Measurements from ENCODE around the gene LMOD3. TPM values are rescaled to one million over a fixed set of nuclear protein-coding genes. Genes with fewer than 3 reads are reported as not detected.

The LMOD3 gene
- total RNA-seq, 1 donor from 2014 or later = not detected

DNA sequence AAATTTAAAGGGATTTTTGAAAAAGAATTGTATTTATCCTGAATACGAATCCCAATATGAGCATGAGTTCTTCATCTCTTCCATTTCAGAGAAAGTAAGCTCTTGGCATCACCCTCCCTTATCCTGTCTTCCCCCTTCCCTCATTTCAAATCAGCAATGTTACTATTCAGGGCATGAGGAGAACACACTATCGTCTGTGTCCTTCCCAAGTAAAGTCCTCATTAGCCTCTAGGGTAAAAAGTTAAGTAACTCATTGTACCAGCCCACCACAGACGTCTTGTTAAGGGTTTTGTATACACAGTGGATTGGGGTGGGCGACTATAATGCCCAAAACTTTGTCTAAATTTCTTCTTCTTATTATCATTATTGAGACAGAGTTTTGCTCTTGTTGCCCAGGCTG is 22.8 kb downstream of the LMOD3 start:
- DNase-seq = no peak
- Mint-ChIP-seq H3K27me3 (ENCODE audit: unreplicated experiment) (no peaks in the 10 kb centered on the region), H3K4me1 (ENCODE audit: low read depth, unreplicated experiment) (no peaks in the 10 kb centered on the region), H3K4me3 (ENCODE audit: unreplicated experiment) (no peak overlapping the region), H3K27ac (ENCODE audit: unreplicated experiment) (no peak overlapping the region), H3K9me3 (ENCODE audit: unreplicated experiment) (no peaks in the 10 kb centered on the region), H3K36me3 (ENCODE audit: unreplicated experiment) (peaks cover 4% of the 10 kb centered on the region)
- TF ChIP-seq, protein P1, sequence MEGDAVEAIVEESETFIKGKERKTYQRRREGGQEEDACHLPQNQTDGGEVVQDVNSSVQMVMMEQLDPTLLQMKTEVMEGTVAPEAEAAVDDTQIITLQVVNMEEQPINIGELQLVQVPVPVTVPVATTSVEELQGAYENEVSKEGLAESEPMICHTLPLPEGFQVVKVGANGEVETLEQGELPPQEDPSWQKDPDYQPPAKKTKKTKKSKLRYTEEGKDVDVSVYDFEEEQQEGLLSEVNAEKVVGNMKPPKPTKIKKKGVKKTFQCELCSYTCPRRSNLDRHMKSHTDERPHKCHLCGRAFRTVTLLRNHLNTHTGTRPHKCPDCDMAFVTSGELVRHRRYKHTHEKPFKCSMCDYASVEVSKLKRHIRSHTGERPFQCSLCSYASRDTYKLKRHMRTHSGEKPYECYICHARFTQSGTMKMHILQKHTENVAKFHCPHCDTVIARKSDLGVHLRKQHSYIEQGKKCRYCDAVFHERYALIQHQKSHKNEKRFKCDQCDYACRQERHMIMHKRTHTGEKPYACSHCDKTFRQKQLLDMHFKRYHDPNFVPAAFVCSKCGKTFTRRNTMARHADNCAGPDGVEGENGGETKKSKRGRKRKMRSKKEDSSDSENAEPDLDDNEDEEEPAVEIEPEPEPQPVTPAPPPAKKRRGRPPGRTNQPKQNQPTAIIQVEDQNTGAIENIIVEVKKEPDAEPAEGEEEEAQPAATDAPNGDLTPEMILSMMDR (IDR thresholded peaks at IDR 0.05; ENCODE audit: partially characterized antibody, unreplicated experiment) = no peak

DNA sequence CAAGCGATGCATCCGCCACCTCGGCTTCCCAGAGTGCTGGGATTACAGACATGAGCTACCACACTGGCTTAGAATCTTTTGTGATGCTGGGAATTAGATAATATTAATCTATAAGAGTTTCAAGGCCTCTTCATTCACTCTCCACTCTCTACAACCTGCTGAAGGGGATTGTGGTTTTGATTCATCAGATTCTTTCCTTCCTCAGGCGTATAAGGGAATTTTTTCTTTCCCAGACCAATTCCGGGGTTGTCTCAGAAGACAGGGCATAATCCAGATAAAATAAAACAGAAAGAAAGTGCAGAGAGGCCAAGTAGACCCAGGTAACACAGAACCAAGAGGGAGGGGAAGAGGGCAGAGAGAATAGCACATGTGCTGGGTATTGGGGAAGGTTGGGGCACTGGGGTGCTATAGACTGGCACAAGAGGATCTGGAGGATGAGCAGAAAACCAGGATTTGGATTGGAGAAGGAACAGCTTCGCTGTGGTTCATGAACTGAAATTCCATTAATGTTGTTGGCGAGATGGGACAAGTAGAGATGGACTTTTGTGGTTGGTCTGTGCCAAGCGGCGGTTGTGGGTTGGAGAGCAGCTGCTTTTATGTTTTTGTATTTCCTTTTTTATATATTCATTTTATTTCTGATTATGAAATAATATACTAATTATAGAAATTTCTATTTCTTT is 24.8 kb downstream of the LMOD3 start:
- H3K4me1 Mint-ChIP-seq (ENCODE audit: low read depth, unreplicated experiment) = no peaks in the 10 kb centered on the region
- TF ChIP-seq, protein P1 (IDR thresholded peaks at IDR 0.05; ENCODE audit: partially characterized antibody, unreplicated experiment) = no peak
- H3K9me3 Mint-ChIP-seq (ENCODE audit: unreplicated experiment) = no peaks in the 10 kb centered on the region
- no peak overlapping the region for H3K27ac Mint-ChIP-seq (ENCODE audit: unreplicated experiment)
- peaks cover 4% of the 10 kb centered on the region for H3K36me3 Mint-ChIP-seq (ENCODE audit: unreplicated experiment)
- no peak for DNase-seq
- H3K4me3 Mint-ChIP-seq (ENCODE audit: unreplicated experiment) = no peak overlapping the region
- H3K27me3 Mint-ChIP-seq (ENCODE audit: unreplicated experiment) = no peaks in the 10 kb centered on the region

DNA sequence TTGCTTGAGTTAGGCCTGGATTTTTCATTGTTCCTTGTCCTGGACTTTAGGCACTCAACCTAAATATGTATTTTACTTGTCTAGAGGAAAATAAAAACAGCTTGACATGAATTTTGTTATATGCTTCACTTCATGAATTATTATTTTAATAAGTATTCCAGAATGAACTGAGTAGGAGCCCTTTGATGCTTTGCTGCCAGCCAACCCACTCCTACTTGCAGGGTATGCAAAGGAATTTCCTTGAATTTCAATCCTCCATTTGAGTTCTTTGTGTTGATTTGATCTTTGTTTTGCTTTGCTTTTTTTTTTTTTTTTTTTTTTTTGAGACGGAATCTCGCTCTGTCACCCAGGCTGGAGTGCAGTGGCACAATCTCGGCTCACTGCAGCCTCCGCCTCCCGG is 26.1 kb downstream of the LMOD3 start:
- no peaks in the 10 kb centered on the region for H3K4me1 Mint-ChIP-seq (ENCODE audit: low read depth, unreplicated experiment)
- no peaks in the 10 kb centered on the region for H3K9me3 Mint-ChIP-seq (ENCODE audit: unreplicated experiment)
- H3K27ac Mint-ChIP-seq (ENCODE audit: unreplicated experiment) = no peak overlapping the region
- no peaks in the 10 kb centered on the region for H3K36me3 Mint-ChIP-seq (ENCODE audit: unreplicated experiment)
- TF ChIP-seq, protein P1 (IDR thresholded peaks at IDR 0.05; ENCODE audit: partially characterized antibody, unreplicated experiment) = no peak
- H3K4me3 Mint-ChIP-seq (ENCODE audit: unreplicated experiment) = no peak overlapping the region
- H3K27me3 Mint-ChIP-seq (ENCODE audit: unreplicated experiment) = no peaks in the 10 kb centered on the region
- DNase-seq = no peak

DNA sequence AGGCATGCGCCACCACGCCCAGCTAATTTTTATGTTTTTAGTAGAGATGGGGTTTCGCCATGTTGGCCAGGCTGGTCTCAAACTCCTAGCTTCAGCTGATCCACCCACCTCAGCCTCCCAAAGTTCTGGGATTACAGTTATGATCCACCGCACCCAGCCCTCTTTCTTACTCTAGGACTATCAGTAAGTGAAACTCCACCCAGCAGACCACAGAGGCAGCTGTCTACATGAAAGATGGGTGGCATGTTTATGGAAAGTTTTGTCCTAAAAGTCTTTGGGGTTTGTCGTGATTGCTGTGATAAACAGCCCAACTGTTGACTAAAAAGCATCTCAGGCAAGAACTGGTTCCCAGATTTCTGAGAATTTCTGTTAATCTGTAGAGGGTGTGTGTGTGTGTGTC is 26.8 kb downstream of the LMOD3 start:
- Mint-ChIP-seq H3K9me3 (ENCODE audit: unreplicated experiment) (no peaks in the 10 kb centered on the region), H3K4me3 (ENCODE audit: unreplicated experiment) (no peak overlapping the region), H3K27me3 (ENCODE audit: unreplicated experiment) (no peaks in the 10 kb centered on the region), H3K36me3 (ENCODE audit: unreplicated experiment) (no peaks in the 10 kb centered on the region), H3K27ac (ENCODE audit: unreplicated experiment) (no peak overlapping the region), H3K4me1 (ENCODE audit: low read depth, unreplicated experiment) (no peaks in the 10 kb centered on the region)
- DNase-seq = no peak
- TF ChIP-seq, protein P1 (IDR thresholded peaks at IDR 0.05; ENCODE audit: partially characterized antibody, unreplicated experiment) = no peak

DNA sequence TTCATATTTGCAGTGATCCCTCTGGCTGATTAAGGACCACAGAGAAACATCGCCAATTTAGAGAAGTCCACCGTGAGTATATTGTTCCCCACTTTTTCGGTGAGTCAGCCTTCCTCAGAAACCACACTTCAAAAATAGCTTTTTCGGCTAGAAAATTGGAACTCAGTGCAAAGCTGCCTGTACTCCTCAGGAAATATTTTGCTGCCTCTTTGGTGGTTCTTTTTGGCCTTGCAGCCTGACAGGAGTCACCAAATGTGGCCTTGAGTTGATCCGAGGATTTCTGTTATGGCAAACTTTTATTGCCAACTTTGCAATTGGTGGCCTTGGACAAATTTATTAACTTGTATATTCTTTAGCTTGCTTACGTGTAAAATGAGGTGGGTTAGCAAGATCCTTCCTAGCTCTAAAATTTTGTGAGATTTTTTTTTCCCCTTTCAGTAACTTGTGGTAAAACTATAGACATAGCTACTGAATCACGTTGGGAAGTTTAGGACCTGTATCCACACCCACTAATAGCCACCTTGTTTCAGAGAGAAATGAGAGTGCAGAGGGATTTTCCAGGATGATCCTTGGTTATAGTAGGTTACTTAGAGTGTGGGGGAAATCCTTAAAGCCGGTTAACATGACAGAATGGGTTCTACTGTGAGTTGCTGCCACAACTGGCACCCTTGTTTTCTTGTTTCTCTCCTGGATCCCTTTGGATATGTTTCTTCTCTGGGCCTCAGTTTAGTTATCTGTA is 27.8 kb downstream of the LMOD3 start:
- Mint-ChIP-seq H3K36me3 (ENCODE audit: unreplicated experiment) (no peaks in the 10 kb centered on the region), H3K4me3 (ENCODE audit: unreplicated experiment) (no peak overlapping the region), H3K27me3 (ENCODE audit: unreplicated experiment) (no peaks in the 10 kb centered on the region), H3K4me1 (ENCODE audit: low read depth, unreplicated experiment) (peaks cover 3% of the 10 kb centered on the region), H3K9me3 (ENCODE audit: unreplicated experiment) (no peaks in the 10 kb centered on the region), H3K27ac (ENCODE audit: unreplicated experiment) (no peak overlapping the region)
- TF ChIP-seq, protein P1 (IDR thresholded peaks at IDR 0.05; ENCODE audit: partially characterized antibody, unreplicated experiment) = no peak
- DNase-seq = no peak

All from glutamatergic neuron (in vitro differentiated cells).